Stimulated activated CD4-positive, alpha-beta T cell treated with anti-CD3 and anti-CD28 coated beads, Interleukin-2, amount 100 ng/mL, for 48 hours (primary cell): ENCODE data around the gene HOXC10.

Experiments used
- DNase-seq, 2 donors: peaks; one replicate each; pipeline ENCODE4 v3.0.0-alpha.2; 2020

Gene HOXC10

GRCh38 chr12:54004063-54004840, 19.3 kb downstream of the HOXC10 start:
- DNase-seq: no peak

- DNase-seq: no peak
Measured at GRCh38 chr12:54004841-54005530, 20.0 kb downstream of the HOXC10 start.

- DNase-seq: no peak
Measured at GRCh38 chr12:54005531-54005852, 20.5 kb downstream of the HOXC10 start.

- DNase-seq: peak; percentile 88
Measured at GRCh38 chr12:54005853-54006558, 21.1 kb downstream of the HOXC10 start.

GRCh38 chr12:54006559-54007220, 21.7 kb downstream of the HOXC10 start:
- DNase-seq: no peak

GRCh38 chr12:54007538-54008259, 22.8 kb downstream of the HOXC10 start:
- DNase-seq: no peak

- DNase-seq: no peak
Measured at GRCh38 chr12:54008260-54008552, 23.3 kb downstream of the HOXC10 start.

- no peak for DNase-seq
Measured at GRCh38 chr12:54009171-54010052, 24.5 kb downstream of the HOXC10 start.

GRCh38 chr12:54010053-54010971, 25.4 kb downstream of the HOXC10 start:
- no peak for DNase-seq

GRCh38 chr12:54010972-54011664, 26.2 kb downstream of the HOXC10 start:
- DNase-seq: no peak

- DNase-seq: no peak
Measured at GRCh38 chr12:54011665-54012532, 27.0 kb downstream of the HOXC10 start.

GRCh38 chr12:54012631-54013409, 27.9 kb downstream of the HOXC10 start:
- DNase-seq: no peak

GRCh38 chr12:54014377-54015017, 29.6 kb downstream of the HOXC10 start:
- no peak for DNase-seq

GRCh38 chr12:54015018-54015931, 30.3 kb downstream of the HOXC10 start:
- DNase-seq: no peak

GRCh38 chr12:54016051-54016450, 31.1 kb downstream of the HOXC10 start:
- DNase-seq: no peak

- no peak for DNase-seq
Measured at GRCh38 chr12:54016478-54016964, 31.6 kb downstream of the HOXC10 start.
